Fibroblast of skin of abdomen (primary cell): Measurements from ENCODE around the gene DYNC1LI1. TPM values are rescaled to one million over a fixed set of nuclear protein-coding genes. Genes with fewer than 3 reads are reported as not detected.

Source experiments
- DNase-seq: peaks from one replicate; pipeline ENCODE4 v3.0.0-alpha.2; 2013
- polyA plus RNA-seq, 2 experiments: library from polyadenylated mRNA; unstranded; fragments of 120-200 nt; gene quantifications; one replicate each; pipeline ENCODE4 v1.2.1, GENCODE V29; 2013; ENCODE audit not compliant: insufficient read length in 2 of 2

DYNC1LI1 gene
- polyA plus RNA-seq (2013, experiment 1 of 2; ENCODE audit: insufficient read length), result 38.2 TPM
- polyA plus RNA-seq (2013, experiment 2 of 2; ENCODE audit: insufficient read length), result 38.8 TPM

DNA sequence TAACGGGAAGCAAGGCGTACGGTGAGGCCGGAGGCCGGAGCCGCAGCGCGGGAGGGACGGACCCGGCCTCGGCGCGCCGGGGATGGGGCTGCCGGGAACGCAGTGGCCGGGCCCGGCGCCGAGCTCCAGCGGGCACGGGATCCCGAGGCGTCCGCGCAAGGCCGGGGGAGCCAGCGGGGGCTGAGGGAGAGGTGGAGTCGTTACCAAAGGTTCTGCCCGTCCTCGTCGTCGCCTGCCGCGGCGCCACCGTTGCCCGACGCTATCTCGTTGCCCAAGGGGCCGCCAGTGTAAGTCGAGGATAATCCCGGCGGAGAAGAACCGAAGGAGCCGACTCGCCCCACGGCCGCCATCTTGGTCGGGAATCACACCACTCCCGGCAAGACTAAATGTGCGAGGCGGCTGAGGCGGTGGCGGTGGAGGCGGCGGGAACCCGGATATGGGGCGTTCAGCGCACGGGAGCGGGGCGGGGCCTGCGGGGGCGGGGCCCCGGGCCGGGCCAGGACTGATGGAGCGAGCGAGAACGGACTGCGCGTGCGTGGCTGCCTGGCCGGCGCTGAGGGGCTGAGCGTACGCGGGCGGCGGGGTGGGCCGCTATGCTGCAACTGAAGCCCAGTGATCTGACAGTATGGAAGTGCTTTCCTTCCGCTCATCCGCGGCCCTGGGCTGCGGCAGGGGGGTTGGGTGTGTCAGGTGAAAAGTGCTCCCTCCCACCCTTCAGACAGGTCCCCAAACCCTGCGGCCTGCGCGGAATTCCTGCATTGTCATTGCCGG lies at the start of gene DYNC1LI1:
Gene DYNC1LI1 (minus strand): TSS at position 438 of the 771 bp plus-strand sequence. CDS start 88 bp downstream, at position 350.
- DNase-seq, result peak; percentile 93

DNA sequence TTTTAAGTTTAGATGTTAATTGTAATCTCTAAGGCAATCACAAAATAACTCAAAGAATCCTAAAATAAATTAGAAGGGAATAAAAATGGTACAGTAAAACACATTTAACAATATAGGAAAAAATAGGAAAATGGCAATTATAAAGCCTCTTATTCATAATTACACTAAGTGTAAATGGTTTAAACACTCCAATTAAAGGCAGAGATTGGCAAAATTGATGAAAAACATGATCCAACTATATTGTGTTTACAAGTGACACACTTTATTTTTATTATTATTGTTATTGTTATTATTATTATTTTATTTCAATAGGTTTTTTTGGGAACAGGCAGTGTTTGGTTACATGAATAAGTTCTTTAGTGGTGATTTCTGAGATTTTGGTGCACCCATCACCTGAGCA lies 48.7 kb upstream of the DYNC1LI1 start:
- DNase-seq, result no peak

DNA sequence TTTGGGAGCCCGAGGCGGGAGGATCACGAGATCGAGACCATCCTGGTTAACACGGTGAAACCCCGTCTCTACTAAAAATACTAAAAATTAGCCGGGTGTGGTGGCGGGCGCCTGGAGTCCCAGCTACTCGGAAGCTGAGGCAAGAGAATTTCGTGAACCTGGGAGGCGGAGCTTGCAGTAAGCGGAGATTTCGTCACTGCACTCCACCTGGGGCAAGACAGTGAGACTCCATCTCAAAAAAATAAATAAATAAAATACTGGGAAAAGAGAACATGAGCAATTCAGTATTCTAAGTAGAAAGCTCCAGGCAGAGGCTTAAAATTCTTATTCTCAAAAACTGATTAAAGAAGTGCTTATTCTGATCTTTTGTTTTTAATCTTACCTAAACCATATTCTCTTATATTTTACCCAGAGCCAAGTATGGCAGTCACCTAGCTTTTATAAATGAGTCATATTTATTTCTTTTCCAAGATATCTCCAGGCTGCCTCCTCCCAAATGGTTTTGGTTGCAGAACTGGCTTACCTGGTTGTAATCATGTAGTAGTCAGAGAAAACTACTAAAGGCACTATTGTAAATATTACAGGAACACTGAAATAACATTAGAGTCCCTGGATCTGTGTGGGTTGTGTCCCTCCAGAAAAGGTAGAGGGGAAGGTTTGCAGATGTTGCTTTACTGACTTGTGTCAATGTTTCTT lies 45.8 kb upstream of the DYNC1LI1 start:
- no peak for DNase-seq

DNA sequence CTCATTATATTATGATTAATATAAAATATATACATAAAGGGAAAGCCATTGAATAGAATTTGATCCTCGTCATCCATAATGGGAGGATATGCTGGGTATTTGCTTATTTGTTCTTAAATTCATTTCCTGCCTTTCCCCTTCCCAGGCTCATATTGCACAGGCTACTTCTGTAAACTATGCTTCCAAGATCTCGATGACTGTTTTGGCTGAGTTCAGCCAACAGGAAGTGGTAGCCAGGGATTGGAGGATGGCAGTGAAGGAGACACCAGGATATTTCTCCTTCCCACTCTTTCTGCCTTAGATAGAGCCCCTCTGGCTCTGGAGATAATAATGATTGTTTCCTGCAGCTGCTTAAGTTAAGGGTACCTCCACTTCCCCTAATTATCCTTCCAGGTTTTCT lies 44.3 kb upstream of the DYNC1LI1 start:
- DNase-seq, result peak; percentile 16

DNA sequence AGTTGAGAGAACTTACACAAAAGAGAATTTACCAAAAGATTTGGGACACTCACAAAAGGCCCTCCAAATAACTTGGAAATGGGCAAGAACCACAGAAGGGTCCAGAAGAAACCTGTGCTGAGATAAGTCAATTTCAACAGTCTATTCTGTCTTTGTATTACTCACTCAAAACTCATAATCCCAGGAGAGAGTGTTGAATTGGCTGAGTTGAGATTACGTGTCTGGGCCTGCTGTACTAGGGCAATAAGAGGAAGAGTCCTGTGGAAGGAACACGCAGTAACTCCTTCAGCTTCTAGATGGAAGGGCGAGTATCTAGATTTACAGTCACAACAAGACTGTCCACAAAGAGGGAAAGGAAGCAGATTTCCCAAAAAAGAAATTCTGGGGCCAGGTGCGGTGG lies 42.5 kb upstream of the DYNC1LI1 start:
- DNase-seq, result no peak

DNA sequence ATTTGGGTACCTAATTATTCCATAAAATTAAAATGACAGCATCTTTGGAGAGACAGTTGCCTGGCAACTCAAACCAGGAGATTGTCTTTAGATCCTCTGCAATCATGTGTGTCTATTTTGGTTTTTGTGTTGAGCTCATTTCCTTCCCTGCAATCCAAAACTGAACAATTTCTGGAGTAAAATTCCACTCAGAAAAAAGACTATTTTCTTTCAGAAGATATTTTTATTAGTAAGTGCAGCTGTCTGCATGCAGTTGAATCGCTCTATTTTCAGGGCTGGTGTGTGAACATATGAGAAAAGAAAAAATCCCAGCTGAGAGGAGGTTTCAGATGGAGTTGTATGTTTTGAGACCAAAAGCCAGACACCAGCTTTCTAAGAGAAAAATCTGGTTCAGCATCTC lies 41.9 kb upstream of the DYNC1LI1 start:
- DNase-seq, result no peak

DNA sequence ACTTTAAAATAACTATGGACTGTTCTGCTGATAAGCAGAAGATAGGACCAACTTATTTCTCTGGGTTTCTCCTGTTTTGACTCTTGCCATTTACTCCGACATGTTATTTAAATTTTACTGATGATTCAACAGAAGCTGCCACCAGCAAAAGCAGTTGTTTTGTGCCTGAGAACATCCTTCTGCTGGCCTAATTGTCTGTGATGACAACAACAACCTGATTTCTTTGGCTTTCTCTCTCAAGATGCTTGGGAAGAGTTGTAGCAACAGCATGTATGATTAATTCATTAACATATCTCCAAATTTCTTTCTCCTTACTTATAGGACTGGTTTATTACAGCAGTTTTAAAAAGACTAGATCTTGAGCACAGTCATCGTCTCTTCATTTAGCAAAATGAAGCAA lies 36.9 kb upstream of the DYNC1LI1 start:
- DNase-seq, result no peak

DNA sequence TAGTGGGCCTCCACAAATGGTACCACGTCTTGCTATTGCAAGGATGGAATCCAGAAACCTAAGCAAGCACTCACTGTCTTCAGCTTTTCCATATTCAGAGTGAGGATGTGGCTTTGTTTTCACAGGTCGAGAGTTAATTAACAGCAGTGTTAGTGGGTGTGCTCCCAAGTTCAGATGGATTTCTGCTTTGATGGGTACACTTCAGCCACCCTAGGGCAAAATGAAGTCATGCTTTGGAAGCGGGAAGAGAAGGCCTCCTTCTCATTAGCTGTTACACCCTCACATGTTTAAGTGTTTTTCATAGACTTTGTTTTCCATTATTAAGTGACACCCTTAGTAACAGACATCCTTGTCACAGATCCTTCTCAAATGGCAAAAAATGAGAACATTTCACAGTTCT lies 36.3 kb upstream of the DYNC1LI1 start:
- no peak for DNase-seq

DNA sequence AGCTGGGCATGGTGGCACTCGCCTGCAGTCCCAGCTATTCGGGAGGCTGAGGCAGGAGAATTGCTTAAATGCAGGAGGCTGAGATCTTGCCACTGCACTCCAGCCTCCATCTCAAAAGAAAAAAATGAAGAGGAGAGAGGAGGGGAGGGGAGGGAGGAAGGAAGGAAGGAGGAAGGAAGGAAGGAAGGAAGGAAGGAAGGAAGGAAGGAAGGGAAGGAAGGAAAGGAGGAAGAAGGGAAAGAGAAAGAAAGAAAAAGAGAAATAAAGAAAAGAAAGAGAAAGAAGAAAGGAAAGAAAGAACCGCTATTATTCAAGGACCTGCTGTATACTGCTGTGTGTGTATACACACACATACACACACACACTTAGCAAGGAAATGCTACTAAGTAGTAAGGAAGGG lies 35.6 kb upstream of the DYNC1LI1 start:
- DNase-seq, result no peak

DNA sequence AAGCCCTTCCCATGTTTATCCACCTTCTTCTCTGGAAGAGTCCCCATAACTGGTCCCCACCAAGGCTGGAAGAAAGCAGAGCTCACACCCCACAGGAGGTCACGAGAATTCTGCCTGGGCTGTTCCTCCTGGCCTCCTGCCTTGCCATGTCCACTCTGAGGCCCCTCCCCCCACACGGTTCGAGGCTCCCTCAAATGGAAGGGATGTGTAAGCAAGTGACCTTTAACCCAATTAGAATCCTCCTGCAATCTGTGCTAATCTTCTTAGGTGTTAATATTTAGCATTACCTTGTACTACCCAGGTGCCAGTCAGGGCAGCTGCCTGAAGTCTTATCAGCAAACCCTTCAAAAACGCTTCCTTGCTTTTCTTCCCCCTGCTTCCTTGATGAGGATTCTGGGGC lies 32.4 kb upstream of the DYNC1LI1 start:
- no peak for DNase-seq

DNA sequence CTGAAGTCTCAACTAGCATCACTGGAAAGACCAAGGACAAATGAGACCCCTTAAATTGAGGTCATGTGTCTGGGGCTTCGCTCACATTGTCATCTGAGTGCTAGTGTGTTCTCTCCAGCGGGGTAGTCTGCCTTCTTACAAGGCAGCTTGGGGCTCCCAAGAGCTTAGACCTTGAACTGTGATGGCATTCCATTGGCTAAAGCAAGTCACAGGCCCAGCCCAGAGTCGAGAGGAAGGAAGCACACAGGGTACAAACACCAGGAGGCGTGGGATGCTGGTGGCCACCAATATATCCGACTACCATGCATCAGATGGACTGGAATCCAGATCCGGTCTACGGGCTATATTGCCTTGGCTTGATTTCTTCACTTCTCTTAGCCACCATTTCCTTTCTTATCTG lies 31.5 kb upstream of the DYNC1LI1 start:
- no peak for DNase-seq

DNA sequence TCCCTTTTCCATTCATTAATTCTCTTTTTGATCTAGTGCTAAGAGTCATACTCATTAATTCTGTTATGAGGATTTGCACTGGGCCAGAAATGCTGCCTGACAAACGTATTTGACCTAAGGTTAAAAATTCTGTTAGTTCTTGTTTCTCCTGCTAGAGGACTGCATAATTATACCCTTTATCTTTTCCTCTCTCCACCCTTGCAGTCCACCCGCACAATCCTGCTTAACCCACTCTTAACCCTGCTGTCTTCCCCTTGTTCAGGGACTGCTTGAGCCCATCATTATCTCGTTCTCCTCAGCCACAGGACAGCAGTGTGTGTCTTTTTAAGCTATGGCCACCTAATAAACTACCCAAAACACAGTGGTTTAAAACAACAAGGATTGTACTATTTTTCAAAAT lies 31.1 kb upstream of the DYNC1LI1 start:
- no peak for DNase-seq

DNA sequence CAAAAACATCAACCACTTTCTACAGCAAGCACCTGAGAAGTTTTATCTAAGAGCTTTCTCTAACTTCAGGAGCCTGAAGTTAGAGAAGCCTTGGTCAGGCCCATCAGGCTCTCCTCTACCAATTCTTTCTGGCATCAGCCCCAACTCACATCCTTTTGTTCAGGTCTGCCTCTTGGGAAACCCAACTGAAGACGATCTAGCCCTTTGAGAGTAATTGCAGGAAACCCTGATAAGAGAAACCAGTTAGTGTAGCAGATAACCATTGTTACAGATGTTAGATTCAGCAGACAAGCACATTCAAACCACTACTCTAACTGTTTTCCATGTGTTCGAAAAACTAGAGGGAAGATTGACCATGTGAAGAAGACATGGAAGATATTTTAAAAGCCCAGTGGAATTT lies 27.0 kb upstream of the DYNC1LI1 start:
- no peak for DNase-seq

DNA sequence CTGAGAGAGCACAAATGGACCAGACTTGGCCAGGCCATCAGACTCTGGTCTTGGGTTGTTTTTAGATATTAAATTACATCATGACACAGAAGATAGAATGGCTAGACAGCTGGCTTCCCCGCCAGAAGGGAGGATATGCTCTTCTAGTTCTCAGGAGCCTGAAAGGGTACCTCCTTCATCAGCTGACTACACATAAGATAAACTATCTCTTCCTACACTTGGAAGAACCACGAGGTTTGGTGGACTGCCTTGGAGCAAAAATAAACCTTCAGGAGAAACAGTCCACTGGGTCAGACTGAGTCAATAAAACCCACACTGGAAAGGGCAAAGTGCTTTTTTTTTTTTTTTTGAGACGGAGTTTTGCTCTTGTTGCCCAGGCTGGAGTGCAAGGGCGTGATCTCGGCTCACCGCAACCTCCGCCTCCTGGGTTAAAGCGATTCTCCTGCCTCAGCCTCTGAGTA lies 26.3 kb upstream of the DYNC1LI1 start:
- no peak for DNase-seq

DNA sequence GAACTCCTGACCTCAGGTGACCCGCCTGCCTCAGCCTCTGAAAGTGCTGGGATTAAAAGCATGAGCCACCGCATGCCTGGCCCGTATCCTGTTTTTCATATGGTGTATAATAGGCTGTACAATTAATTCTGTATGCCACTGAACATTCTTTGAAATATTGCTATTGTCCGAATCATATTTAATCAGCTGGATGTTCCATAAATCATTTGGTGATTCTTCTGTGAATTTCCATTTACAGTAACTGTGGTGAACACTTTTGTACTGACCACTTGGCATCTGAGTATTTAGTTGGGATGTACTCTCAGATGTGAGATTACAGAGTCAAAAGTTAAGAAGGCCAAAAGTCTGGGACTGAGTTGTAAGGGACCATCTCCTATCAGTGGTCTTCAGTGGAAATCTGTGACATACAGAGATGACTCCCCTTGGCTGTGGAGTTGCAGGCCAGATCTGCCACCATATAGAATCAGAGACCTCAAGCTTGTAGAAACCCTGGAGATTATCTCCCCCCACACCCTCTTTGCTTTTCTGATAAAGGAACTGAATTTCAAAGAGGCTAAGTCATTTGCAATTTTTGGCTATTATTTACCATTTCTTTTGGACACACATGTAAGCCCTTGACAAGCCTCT lies 25.7 kb upstream of the DYNC1LI1 start:
- DNase-seq, result no peak

DNA sequence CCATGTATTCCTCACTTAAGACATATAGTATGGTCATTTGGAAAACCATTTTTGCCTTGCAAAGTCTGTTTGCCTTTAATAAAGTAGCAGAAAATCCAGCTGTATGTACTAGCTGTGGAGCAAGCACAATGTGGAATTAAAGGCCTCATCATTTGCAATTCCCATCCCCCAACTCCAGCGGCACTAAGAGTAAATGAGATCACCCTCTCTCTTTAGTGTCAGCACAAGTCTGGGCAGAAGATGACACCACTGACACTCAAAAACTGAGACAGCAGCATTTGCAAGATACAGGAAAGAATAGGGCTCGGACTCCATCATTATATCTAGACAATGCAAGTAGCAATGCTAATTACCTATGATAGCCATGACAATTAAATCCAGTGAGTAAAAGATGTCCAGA lies 24.7 kb upstream of the DYNC1LI1 start:
- DNase-seq, result no peak

DNA sequence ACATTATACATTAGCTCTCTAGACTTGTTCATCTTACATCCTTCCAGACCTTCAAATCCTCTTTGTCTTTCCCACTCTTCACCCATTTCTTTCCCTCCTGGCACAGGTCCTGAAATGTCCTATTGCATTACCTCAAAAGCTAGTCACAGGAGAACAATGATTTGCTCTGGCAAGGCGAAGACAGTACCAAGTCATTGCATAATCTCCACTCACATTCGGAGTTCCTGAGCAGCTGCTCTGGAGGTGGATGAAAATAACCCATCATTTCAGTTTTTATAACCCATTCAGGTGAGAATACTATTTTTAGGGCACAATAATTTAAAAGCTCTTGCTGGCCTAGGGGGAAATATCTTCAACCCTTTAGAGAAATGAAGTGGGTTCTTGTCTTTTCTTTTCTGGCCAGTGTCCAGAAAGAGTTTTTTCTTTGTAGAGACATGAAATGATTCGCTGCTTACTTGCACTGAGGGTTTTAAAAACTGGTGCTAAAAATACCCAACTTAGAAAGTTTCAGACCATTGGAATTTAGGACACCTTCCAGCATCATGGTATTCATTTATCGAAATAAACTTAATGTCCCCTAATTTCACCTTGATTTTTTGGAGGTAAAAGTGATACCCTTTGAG lies 23.4 kb upstream of the DYNC1LI1 start:
- peak; percentile 45 for DNase-seq

DNA sequence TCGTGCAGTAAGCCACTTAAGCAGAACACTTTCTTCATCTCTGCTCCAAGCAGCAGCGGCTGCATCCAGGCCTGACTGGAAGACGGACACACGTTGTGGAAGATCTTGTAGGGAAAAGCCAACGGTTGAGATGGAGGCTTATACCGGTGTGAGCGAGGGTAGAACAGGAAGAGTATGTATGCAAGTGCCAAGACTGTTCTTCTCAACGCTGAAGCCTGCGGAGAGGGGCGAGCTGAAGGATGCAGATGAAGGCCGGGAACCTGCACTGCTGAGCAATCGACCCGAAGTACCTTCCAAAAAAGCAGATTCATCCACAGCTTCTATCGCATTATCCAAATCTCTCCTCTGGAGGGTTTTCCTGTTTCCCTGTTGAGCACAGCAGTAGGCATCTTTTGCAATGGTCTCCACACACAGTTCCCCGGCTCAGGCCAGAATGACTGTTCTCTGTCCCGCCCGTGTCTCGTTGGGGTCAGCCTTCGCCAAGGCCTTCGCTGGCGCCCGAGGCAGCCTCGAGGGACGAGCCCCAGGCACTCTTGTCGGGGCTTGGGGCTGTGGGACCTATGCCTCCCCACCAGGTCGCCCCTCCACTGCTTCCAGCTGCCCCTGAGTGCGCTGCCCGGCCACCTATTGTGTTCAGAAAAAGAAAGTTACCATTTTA lies 22.2 kb upstream of the DYNC1LI1 start:
- DNase-seq, result no peak

DNA sequence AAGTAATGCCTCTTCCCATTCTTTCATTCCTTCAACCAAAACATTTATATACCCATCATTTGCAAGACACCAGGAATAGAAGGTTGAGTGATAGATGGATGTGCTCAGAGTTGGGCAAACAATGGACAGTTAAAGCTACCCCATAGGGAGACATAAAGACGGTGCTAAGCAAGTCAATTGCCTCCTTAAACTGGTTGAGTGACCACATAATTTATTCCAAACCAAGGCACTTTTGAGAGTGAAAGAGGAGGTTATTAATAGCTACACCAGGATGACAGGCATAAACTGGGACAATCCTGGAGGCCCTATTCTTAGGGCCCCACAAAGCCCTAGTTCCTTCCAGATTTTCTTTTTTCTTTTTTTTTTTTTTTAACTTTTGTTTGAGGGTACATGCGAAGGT lies 21.4 kb upstream of the DYNC1LI1 start:
- no peak for DNase-seq

DNA sequence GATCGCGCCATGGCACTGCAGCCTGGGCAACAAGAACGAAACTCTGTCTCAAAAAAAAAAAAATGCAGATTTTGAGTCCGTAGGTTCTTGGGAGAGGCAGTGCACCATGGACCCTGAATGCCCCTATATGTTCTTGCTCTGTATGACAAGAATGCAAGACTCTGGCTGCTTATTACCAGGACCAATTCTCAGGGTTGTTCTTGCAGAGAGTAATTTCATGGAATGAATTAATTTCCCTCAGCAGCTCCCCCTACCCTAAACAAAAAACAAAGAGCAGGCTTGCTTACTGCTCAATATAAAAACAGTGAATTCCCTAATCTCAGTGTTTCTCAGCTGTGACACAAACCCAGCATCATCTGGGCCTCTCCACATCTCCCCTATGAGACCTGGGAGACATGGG lies 20.5 kb upstream of the DYNC1LI1 start:
- no peak for DNase-seq

DNA sequence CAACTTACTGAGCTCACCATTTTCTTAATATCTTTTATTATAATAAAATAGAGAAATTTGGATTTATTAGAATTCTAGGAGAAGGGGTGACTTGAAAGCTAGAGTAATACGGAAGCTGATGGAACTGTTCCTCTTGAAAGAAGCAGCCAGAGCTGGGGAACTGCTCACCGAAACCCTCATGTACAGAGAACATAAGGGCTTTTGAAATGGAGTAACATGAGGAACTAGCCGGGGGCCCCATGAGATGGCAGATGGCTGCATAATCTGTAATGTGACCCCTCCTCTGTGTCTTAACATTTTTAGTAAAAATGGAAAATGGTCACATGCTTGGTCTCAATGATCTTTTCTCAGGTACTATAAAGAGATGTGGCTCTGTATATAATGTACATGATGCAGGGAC lies 15.7 kb upstream of the DYNC1LI1 start:
- no peak for DNase-seq

DNA sequence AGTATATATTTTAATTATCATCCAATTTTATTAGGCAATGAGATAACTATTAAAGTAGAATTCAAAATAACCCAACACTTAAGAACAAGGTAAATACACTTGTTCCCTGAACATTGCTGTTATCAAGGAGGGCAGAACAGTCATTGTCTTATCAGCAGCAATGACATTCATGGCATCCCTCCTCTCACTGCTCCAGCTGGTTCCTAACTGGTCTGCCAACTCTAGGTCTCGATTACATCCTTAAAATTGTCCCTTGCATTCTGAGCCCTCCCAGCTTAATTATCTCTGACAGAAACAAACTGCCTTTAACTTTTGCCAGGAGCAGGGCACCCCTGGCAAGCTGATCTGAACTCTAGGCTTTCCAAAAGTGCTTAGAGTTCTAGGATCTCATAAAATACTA lies 14.0 kb upstream of the DYNC1LI1 start:
- no peak for DNase-seq

DNA sequence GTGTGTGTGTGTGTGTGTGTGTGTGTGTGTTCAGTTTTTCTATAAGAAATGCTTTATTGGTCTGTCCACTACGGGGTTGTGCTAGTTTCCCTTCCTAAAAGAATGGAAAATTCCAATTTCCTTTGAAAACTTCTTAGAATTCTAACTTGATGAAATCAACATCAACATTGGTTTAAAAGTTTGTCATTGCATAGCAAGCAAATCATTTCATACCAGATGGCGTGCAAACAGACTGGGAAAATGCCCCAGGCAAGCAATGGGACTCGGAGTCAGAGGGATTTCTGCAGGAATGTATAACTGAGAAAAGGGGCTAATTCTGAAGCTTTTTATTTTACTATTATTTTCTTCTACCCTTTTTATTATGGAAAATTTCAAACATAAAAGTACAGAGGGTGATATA lies 13.1 kb upstream of the DYNC1LI1 start:
- peak; percentile 34 for DNase-seq
